Activated naive CD8-positive, alpha-beta T cell treated with anti-CD3 and anti-CD28 coated beads, Interleukin-2, amount 50 U/mL, for 24 hours (primary cell): ENCODE results near the gene ZNF618.

ENCODE experiments used
- ATAC-seq: fragments of 150-1000 bp; cut with Tn5 transposase; one replicate; pipeline ENCODE4 v1.10.0; 2021
- DNase-seq: peaks from one replicate; pipeline ENCODE4 v3.0.0; 2021
- H3K27ac Mint-ChIP-seq: one replicate; pipeline ENCODE4 v1.8.0; 2021; ENCODE audit warnings: mild to moderate bottlenecking, mixed read lengths
- H3K27me3 Mint-ChIP-seq: one replicate; pipeline ENCODE4 v1.8.0; 2021; ENCODE audit warnings: mixed read lengths
- H3K36me3 Mint-ChIP-seq: one replicate; pipeline ENCODE4 v1.8.0; 2021; ENCODE audit warnings: low read depth, mixed read lengths
- H3K4me1 Mint-ChIP-seq: one replicate; pipeline ENCODE4 v1.8.0; 2021; ENCODE audit warnings: mixed read lengths
- H3K4me3 Mint-ChIP-seq: one replicate; pipeline ENCODE4 v1.8.0; 2021; ENCODE audit warnings: mild to moderate bottlenecking, moderate library complexity, mixed read lengths
- H3K9me3 Mint-ChIP-seq: one replicate; pipeline ENCODE4 v1.8.0; 2021; ENCODE audit warnings: mixed read lengths

Gene ZNF618

GRCh38 chr9:113928269-113928668 lies 52.2 kb downstream of the ZNF618 start:
- H3K4me3 Mint-ChIP-seq: no peak overlapping the region
- H3K27ac Mint-ChIP-seq: no peak overlapping the region
- H3K9me3 Mint-ChIP-seq: peaks cover 7% of the 10 kb centered on the region
- ATAC-seq: no peak
- H3K27me3 Mint-ChIP-seq: peaks cover 2% of the 10 kb centered on the region
- no peaks in the 10 kb centered on the region for H3K4me1 Mint-ChIP-seq
- no peak for DNase-seq
- peaks cover 1% of the 10 kb centered on the region for H3K36me3 Mint-ChIP-seq

DNA sequence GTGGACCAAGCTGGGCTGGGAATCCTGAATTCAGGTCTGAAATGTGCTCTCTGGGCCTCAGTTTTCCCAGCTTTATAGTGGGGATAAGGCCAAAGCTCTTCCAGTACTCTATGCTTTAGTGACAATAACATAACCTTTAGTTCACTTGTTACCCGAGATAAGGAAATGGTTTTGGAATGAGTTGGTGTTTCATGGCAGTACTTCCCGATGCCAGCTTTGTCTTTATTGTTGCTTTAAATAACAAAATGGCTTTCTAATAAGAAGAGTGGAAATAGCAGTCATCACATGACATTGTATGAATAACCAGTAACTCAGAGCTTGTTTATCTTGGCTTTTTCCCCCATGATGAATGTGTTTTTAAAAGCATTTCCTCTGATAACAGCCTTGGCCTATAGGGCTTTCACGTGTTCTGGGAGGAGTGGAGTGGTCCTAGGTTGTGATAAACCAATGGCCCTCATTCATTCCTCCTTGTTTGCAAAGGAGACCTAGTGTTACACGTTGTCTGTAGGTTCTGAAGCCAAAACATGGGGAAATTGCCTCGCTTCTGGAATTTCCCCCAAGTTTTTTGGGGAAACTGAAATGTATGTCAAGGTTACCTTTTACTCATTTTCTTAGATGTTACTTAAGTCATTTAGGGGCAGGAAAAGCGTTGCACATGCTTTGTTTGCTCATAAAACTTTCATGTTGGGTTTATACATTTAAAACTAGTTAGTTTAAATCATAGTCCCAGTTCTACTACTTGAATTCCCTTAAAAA lies 53.7 kb downstream of the ZNF618 start:
- Mint-ChIP-seq H3K27me3 (peaks cover 2% of the 10 kb centered on the region), H3K27ac (no peak overlapping the region), H3K9me3 (peaks cover 6% of the 10 kb centered on the region), H3K4me3 (no peak overlapping the region), H3K4me1 (no peaks in the 10 kb centered on the region), H3K36me3 (peaks cover 1% of the 10 kb centered on the region)
- DNase-seq (no peak), ATAC-seq (no peak)

- Mint-ChIP-seq H3K36me3 (peaks cover 1% of the 10 kb centered on the region), H3K9me3 (peaks cover 6% of the 10 kb centered on the region), H3K27ac (no peak overlapping the region), H3K4me3 (no peak overlapping the region), H3K4me1 (no peaks in the 10 kb centered on the region), H3K27me3 (peaks cover 2% of the 10 kb centered on the region)
- ATAC-seq (no peak), DNase-seq (no peak)
Observed at GRCh38 chr9:113930390-113930783, 54.3 kb downstream of the ZNF618 start.

GRCh38 chr9:113931140-113931539 lies 55.0 kb downstream of the ZNF618 start:
- Mint-ChIP-seq H3K9me3 (peaks cover 6% of the 10 kb centered on the region), H3K4me1 (no peaks in the 10 kb centered on the region), H3K27me3 (peaks cover 2% of the 10 kb centered on the region), H3K36me3 (peaks cover 1% of the 10 kb centered on the region), H3K4me3 (no peak overlapping the region), H3K27ac (no peak overlapping the region)
- DNase-seq: no peak
- ATAC-seq: no peak

DNA sequence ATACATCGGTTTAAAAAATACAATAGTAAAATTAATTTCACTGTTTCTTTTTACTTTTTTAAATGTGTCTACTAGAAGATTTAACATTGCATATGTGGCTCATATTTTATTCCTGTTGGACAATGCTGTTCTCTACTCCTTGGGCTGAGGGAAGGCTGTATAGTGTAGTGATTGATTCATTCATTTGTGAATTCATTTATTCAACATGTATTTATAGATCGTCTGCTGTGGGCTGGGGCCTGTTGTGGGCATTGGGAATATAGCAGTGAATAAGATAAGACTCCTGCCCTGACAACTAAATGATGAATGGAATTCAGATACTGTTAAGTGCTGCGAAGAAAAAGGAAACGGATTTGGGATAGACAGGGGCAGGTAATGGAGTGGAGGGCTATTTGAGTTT lies 55.7 kb downstream of the ZNF618 start:
- Mint-ChIP-seq H3K27me3 (peaks cover 2% of the 10 kb centered on the region), H3K36me3 (peaks cover 1% of the 10 kb centered on the region), H3K4me1 (no peaks in the 10 kb centered on the region), H3K4me3 (no peak overlapping the region), H3K27ac (no peak overlapping the region), H3K9me3 (peaks cover 6% of the 10 kb centered on the region)
- ATAC-seq: no peak
- DNase-seq: no peak

- Mint-ChIP-seq H3K9me3 (peaks cover 6% of the 10 kb centered on the region), H3K27ac (no peak overlapping the region), H3K4me3 (no peak overlapping the region), H3K4me1 (no peaks in the 10 kb centered on the region), H3K27me3 (peaks cover 2% of the 10 kb centered on the region), H3K36me3 (peaks cover 1% of the 10 kb centered on the region)
- DNase-seq: no peak
- ATAC-seq: no peak
Observed at GRCh38 chr9:113932906-113933584, 56.9 kb downstream of the ZNF618 start.

DNA sequence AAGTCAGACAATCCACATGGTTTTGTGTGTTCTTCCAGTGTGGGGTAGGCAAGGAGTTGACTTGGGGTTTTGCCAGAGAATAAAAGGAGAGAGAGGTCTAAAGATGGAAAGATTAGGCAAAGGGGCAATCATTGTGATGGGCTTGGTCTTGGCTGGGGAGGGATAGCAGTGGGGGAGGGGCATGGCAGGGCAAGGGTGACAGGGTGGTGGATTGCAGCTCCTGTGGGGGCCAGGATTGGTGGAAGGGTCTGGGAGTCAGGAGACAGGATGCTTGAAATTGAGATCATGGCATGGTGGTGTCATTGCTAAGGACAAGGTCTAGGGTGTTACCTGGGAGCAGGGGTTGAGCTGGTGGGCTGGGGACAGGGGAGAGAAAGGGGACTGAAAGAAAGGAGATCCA lies 57.6 kb downstream of the ZNF618 start:
- DNase-seq: no peak
- no peak for ATAC-seq
- H3K4me1 Mint-ChIP-seq: no peaks in the 10 kb centered on the region
- H3K4me3 Mint-ChIP-seq: no peak overlapping the region
- H3K36me3 Mint-ChIP-seq: peaks cover 1% of the 10 kb centered on the region
- peaks cover 2% of the 10 kb centered on the region for H3K27me3 Mint-ChIP-seq
- H3K27ac Mint-ChIP-seq: no peak overlapping the region
- peaks cover under 1% of the 10 kb centered on the region for H3K9me3 Mint-ChIP-seq

DNA sequence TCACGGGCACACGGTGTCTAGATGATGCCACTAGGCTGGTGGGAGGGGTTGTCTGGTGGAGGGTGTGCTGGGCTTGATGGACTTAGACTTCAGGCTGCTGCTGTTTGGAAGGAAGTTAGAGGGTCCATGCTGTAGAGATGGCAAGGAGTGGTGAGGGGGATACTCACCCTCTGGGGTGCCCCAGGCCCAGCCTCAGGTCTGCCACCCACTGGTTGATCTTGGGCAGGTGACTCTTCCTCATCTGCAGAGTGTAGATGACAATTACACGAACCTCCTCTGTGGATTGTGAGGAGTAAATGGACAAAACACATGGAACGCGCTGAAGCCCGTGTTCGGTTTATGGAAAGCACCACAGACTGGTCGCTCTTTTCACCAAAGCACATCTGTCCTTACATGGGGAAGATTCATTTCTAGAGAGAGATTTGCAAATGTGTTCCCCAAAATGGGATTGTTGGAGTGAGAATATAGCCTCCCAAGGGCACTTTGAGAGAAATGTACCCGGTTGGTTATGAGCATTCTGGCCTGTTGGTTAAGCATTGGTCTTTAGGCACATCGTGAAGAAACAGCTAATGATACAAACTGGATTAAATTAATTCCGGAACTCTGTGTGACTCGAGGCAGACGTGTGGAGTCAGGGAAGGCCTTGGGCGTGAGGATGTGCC lies 58.2 kb downstream of the ZNF618 start:
- DNase-seq (no peak), ATAC-seq (no peak)
- Mint-ChIP-seq H3K9me3 (no peaks in the 10 kb centered on the region), H3K27me3 (peaks cover 2% of the 10 kb centered on the region), H3K27ac (no peak overlapping the region), H3K4me3 (no peak overlapping the region), H3K36me3 (peaks cover 1% of the 10 kb centered on the region), H3K4me1 (no peaks in the 10 kb centered on the region)

DNA sequence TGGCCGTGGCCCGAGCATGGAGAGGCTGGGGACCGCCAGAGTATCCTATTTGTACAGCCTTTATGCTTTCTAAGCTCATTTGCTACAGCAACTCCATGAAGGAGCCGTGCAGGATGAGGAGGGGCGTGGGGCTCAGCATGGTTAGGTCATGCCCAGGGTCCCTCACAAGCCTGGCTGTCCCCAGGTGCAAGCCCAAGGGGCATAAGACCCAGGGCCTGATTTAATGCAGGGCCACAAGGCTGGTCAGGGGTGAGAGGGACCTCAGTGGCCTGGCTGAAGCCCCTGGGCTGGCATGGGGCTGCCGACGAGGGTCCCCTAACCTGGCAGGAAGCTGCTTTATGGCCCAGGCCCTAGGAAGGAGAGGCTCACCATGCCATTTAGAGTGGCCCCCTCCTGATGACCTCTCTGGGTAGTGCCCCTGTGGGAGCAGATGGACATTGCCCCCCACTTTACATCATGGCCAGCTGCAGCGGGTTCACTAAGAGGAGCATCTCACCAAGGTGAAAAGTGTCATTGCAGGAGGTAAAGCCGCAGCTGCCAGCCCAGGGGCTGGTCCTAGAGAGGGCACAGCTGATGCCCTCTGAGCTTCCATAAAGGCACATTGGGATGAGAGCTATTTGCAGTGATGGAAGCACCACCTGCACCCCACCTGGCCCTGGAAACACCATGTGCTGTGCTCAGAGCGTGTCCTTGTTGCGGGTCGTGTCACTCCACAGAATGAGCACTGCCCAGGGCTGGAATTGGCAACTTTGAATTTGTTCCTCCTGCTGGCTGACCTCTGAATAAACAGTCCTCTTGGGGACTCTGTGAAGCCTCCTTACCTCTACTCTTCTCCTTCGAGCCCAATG lies 58.9 kb downstream of the ZNF618 start:
- Mint-ChIP-seq H3K27ac (no peak overlapping the region), H3K4me3 (no peak overlapping the region), H3K27me3 (no peaks in the 10 kb centered on the region), H3K4me1 (no peaks in the 10 kb centered on the region), H3K9me3 (no peaks in the 10 kb centered on the region), H3K36me3 (no peaks in the 10 kb centered on the region)
- ATAC-seq (no peak), DNase-seq (no peak)

GRCh38 chr9:113935677-113936380 lies 59.7 kb downstream of the ZNF618 start:
- no peak for ATAC-seq
- no peaks in the 10 kb centered on the region for H3K4me1 Mint-ChIP-seq
- no peak for DNase-seq
- no peak overlapping the region for H3K4me3 Mint-ChIP-seq
- H3K9me3 Mint-ChIP-seq: no peaks in the 10 kb centered on the region
- H3K27ac Mint-ChIP-seq: no peak overlapping the region
- H3K27me3 Mint-ChIP-seq: no peaks in the 10 kb centered on the region
- H3K36me3 Mint-ChIP-seq: no peaks in the 10 kb centered on the region

GRCh38 chr9:113940077-113940476 lies 64.0 kb downstream of the ZNF618 start:
- no peak overlapping the region for H3K27ac Mint-ChIP-seq
- no peaks in the 10 kb centered on the region for H3K9me3 Mint-ChIP-seq
- no peaks in the 10 kb centered on the region for H3K4me1 Mint-ChIP-seq
- no peaks in the 10 kb centered on the region for H3K27me3 Mint-ChIP-seq
- DNase-seq: no peak
- ATAC-seq: no peak
- H3K36me3 Mint-ChIP-seq: no peaks in the 10 kb centered on the region
- no peak overlapping the region for H3K4me3 Mint-ChIP-seq

- Mint-ChIP-seq H3K9me3 (no peaks in the 10 kb centered on the region), H3K4me3 (no peak overlapping the region), H3K4me1 (no peaks in the 10 kb centered on the region), H3K27ac (no peak overlapping the region), H3K36me3 (no peaks in the 10 kb centered on the region), H3K27me3 (no peaks in the 10 kb centered on the region)
- ATAC-seq: no peak
- DNase-seq: no peak
Observed at GRCh38 chr9:113941056-113941455, 64.9 kb downstream of the ZNF618 start.

- Mint-ChIP-seq H3K36me3 (no peaks in the 10 kb centered on the region), H3K9me3 (no peaks in the 10 kb centered on the region), H3K4me1 (no peaks in the 10 kb centered on the region), H3K4me3 (no peak overlapping the region), H3K27me3 (no peaks in the 10 kb centered on the region), H3K27ac (no peak overlapping the region)
- DNase-seq (no peak), ATAC-seq (no peak)
Observed at GRCh38 chr9:113941526-113941925, 65.4 kb downstream of the ZNF618 start.
